ENCODE measurements around the gene TAOK1. TPM values are rescaled to one million over a fixed set of nuclear protein-coding genes. Genes with fewer than 3 reads are reported as not detected.
"Not testable (repeated sequence)": the region's sequence is repeated elsewhere in the genome, so short reads cannot be mapped to it uniquely, and the experiment has no call there.

The TAOK1 gene
- total and polyA plus RNA-seq, 2 donors (not counting 1 experiment from before 2014, with no cell fraction given) = 9.8 to 80.7 TPM

DNA sequence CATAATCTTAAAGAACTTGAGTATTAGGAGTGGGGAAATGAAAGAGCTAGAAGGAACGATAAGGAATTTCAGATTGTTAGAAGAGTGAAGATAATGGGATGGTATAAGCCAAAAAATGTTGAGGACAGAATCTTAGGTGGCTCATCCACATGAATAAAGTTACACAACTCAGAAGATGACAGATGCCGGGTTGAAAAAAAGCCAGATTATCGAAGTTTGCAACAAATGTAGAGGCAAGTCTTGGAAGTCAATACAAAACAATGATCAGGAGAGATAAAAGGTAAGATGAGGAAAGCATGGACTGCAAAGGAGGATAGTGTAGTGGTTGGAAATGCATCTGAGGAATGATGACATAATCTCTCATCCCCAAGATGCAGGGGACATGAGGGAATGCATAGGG lies 45.1 kb upstream of the TAOK1 start:
- Histone ChIP-seq H3K36me3 (replicated peaks in 1 of 2; ENCODE audit: control extremely low read depth in 1 of 2, control insufficient read depth in 1 of 2, extremely low read depth in 1 of 2, insufficient read depth in 2 of 2, low read length in 1 of 2) (no peaks in the 10 kb centered on the region), H3K9ac (ENCODE audit: low read length) (no peak overlapping the region), H3K79me2 (ENCODE audit: control insufficient read depth, insufficient read depth, low read length) (no peaks in the 10 kb centered on the region), H3K4me1 (ENCODE audit: control insufficient read depth in 2 of 2, insufficient read depth in 2 of 2, low read length in 2 of 2) (peaks cover 8 to 13% of the 10 kb centered on the region in 2 donors), H3K4me2 (replicated peaks; ENCODE audit: low read depth, low read length, poor library complexity, severe bottlenecking) (no peak overlapping the region), H3K4me3 (ENCODE audit: control extremely low read depth in 1 of 5, extremely low read depth in 1 of 5, insufficient read depth in 1 of 5, low read depth in 2 of 5, low read length in 4 of 5) (no peak overlapping the region), H3K27ac (ENCODE audit: low read length in 2 of 2) (no peak overlapping the region), H2AFZ (ENCODE audit: insufficient read depth, low read depth, low read length, poor library complexity, severe bottlenecking) (no peak overlapping the region), H3K9me3 (ENCODE audit: control extremely low read depth in 1 of 3, control insufficient read depth in 2 of 3, insufficient read depth in 1 of 3, low read length in 2 of 3) (no peaks in the 10 kb centered on the region), H3K27me3 (replicated peaks in 1 of 4; ENCODE audit: control extremely low read depth in 1 of 4, control insufficient read depth in 3 of 4, insufficient read depth in 4 of 4, low read length in 3 of 4) (no peaks in the 10 kb centered on the region), H4K20me1 (ENCODE audit: control insufficient read depth, insufficient read depth, low read length, poor library complexity, severe bottlenecking) (no peaks in the 10 kb centered on the region)
- WGBS (ENCODE audit: insufficient coverage) = 92% methylated on average over 2 of the region's 3 CpGs
- intact Hi-C loops (cut with micrococcal nuclease) = no loop called here
- ChIA-PET POLR2A (no interaction called here), CTCF (interaction anchor here (0.9 to 1.7 kb wide), 2 partner anchors 25 to 54 kb away, joined by 3 to 7 read pairs; no protein-coding TSS in a partner anchor)
- Mint-ChIP-seq H3K27ac (no peak overlapping the region), H3K27me3 (peaks cover 9% of the 10 kb centered on the region), H3K9me3 (ENCODE audit: insufficient read depth) (no peaks in the 10 kb centered on the region), H3K4me3 (no peak overlapping the region), H3K4me1 (peaks cover 12% of the 10 kb centered on the region)
- no peak for TF ChIP-seq EZH2 (IDR thresholded peaks at IDR 0.05; ENCODE audit: borderline replicate concordance, insufficient read depth, low read depth, low read length, poor library complexity, severe bottlenecking)
- TF ChIP-seq, protein P1, sequence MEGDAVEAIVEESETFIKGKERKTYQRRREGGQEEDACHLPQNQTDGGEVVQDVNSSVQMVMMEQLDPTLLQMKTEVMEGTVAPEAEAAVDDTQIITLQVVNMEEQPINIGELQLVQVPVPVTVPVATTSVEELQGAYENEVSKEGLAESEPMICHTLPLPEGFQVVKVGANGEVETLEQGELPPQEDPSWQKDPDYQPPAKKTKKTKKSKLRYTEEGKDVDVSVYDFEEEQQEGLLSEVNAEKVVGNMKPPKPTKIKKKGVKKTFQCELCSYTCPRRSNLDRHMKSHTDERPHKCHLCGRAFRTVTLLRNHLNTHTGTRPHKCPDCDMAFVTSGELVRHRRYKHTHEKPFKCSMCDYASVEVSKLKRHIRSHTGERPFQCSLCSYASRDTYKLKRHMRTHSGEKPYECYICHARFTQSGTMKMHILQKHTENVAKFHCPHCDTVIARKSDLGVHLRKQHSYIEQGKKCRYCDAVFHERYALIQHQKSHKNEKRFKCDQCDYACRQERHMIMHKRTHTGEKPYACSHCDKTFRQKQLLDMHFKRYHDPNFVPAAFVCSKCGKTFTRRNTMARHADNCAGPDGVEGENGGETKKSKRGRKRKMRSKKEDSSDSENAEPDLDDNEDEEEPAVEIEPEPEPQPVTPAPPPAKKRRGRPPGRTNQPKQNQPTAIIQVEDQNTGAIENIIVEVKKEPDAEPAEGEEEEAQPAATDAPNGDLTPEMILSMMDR (IDR thresholded peaks at IDR 0.05) = no peak
- DNase-seq (no peak), ATAC-seq (ENCODE audit: low read depth) (no peak)

DNA sequence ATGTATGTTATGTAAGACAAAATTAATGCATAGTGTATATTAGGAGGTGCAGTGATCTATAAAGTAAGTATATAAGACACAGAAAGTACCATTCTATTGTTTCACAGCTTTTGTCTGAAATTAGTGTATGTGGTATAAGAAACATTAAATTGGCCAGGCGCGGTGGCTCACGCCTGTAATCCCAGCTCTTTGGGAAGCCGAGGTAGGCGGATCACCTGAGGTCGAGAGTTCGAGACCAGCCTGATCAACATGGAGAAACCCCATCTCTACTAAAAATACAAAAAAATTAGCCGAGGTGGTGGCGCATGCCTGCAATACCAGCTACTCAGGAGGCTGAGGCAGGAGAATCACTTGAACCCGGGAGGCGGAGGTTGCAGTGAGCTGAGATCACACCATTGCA lies 44.7 kb upstream of the TAOK1 start:
- DNase-seq; H3K4me3 Mint-ChIP-seq; H3K9me3 Mint-ChIP-seq (ENCODE audit: insufficient read depth); ATAC-seq (ENCODE audit: low read depth); H3K27me3 ChIP-seq (replicated peaks in 1 of 4; ENCODE audit: control extremely low read depth in 1 of 4, control insufficient read depth in 3 of 4, insufficient read depth in 4 of 4, low read length in 3 of 4); H3K9me3 ChIP-seq (ENCODE audit: control extremely low read depth in 1 of 3, control insufficient read depth in 2 of 3, insufficient read depth in 1 of 3, low read length in 2 of 3); H3K79me2 ChIP-seq (ENCODE audit: control insufficient read depth, insufficient read depth, low read length); H4K20me1 ChIP-seq (ENCODE audit: control insufficient read depth, insufficient read depth, low read length, poor library complexity, severe bottlenecking); H2AFZ ChIP-seq (ENCODE audit: insufficient read depth, low read depth, low read length, poor library complexity, severe bottlenecking); H3K27ac ChIP-seq (ENCODE audit: low read length in 2 of 2); H3K9ac ChIP-seq (ENCODE audit: low read length); H3K27me3 Mint-ChIP-seq; H3K4me3 ChIP-seq (ENCODE audit: control extremely low read depth in 1 of 5, extremely low read depth in 1 of 5, insufficient read depth in 1 of 5, low read depth in 2 of 5, low read length in 4 of 5); H3K4me2 ChIP-seq (replicated peaks; ENCODE audit: low read depth, low read length, poor library complexity, severe bottlenecking); POLR2A ChIA-PET; H3K27ac Mint-ChIP-seq; H3K36me3 ChIP-seq (replicated peaks in 1 of 2; ENCODE audit: control extremely low read depth in 1 of 2, control insufficient read depth in 1 of 2, extremely low read depth in 1 of 2, insufficient read depth in 2 of 2, low read length in 1 of 2); intact Hi-C loops (cut with micrococcal nuclease): not testable (repeated sequence)
- 100% methylated on average over 7 of the region's 11 CpGs for WGBS (ENCODE audit: insufficient coverage)
- CTCF ChIA-PET = interaction anchor here (0.7 to 1.7 kb wide), 2 partner anchors 25 to 69 kb away, joined by 3 to 7 read pairs; no protein-coding TSS in a partner anchor
- H3K4me1 Mint-ChIP-seq = peaks cover 12% of the 10 kb centered on the region
- H3K4me1 ChIP-seq (ENCODE audit: control insufficient read depth in 2 of 2, insufficient read depth in 2 of 2, low read length in 2 of 2) = peaks cover 8 to 13% of the 10 kb centered on the region in 2 donors

Data from B cell (primary cell).